Cardiac fibroblast (primary cell): ENCODE data around the gene PTPRE.
A peak's percentile ranks its signal among the peaks of the same experiment; 100 is the strongest.

Experiments
- DNase-seq, 2 donors: peaks; one replicate each; pipeline versions ENCODE4 v3.0.0 to v3.0.0-alpha.2; 2010; ENCODE audit warnings: low read depth in 2 of 2
- H3K4me3 ChIP-seq, 2 donors: replicated peaks in 1 of 2; 1 replicate in 1 of 2; 2 replicates in 1 of 2; pipeline ENCODE4 v1.5.1; 2011; ENCODE audit warnings: low read depth in 2 of 2, low read length in 2 of 2, mild to moderate bottlenecking in 2 of 2, moderate library complexity in 1 of 2
- TF ChIP-seq, protein P1 (sequence below): IDR thresholded peaks from one replicate; pipeline ENCODE4 v1.5.1; 2011; ENCODE audit warnings: low read depth, mild to moderate bottlenecking, low read length, inconsistent platforms

Gene PTPRE

GRCh38 chr10:127912607-127913367 lies 5.9 kb downstream of the PTPRE start:
- no peak overlapping the region for H3K4me3 ChIP-seq
- no peak for DNase-seq
- TF ChIP-seq, protein P1, sequence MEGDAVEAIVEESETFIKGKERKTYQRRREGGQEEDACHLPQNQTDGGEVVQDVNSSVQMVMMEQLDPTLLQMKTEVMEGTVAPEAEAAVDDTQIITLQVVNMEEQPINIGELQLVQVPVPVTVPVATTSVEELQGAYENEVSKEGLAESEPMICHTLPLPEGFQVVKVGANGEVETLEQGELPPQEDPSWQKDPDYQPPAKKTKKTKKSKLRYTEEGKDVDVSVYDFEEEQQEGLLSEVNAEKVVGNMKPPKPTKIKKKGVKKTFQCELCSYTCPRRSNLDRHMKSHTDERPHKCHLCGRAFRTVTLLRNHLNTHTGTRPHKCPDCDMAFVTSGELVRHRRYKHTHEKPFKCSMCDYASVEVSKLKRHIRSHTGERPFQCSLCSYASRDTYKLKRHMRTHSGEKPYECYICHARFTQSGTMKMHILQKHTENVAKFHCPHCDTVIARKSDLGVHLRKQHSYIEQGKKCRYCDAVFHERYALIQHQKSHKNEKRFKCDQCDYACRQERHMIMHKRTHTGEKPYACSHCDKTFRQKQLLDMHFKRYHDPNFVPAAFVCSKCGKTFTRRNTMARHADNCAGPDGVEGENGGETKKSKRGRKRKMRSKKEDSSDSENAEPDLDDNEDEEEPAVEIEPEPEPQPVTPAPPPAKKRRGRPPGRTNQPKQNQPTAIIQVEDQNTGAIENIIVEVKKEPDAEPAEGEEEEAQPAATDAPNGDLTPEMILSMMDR: no peak

DNA sequence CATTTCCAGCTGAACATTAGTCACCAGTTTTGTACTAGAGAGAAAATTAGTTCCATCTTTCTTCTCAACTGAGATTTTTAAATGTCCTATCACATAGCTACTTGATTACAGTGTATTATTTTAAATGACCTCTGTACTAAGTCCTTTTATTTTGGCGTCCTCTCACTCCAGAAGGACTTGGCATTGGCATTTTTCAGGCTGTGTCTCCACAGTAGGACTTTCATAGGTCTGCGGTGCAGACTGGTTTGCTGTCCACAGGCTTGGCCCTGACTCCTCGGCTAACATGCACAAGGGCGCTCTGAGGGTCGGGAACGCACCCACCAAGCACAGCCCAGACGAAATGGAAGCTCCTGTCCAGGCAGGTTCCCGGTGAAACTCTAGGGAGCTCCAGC lies 6.5 kb downstream of the PTPRE start:
- TF ChIP-seq, protein P1: no peak
- H3K4me3 ChIP-seq: no peak overlapping the region
- DNase-seq: no peak

DNA sequence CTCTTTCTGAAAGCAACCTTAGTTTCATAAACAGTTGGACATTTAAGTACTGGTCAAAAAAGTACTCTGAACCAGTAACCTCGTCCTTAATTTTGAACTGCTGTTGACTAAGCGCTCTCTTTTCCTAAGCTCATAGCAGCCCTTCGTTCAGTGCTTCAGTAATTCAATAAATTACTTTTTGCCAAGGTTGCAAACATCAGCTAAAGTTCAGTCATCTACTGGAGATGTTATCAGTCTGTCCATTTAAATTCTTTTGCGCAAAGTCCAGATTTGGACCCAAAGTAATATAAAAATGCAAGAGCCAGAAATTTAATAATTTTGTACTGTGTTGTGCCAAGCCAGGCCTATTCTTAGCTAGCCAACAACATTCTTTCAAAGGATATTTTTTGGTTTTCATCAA lies 8.4 kb downstream of the PTPRE start:
- H3K4me3 ChIP-seq: no peak overlapping the region
- TF ChIP-seq, protein P1: no peak
- DNase-seq: no peak

GRCh38 chr10:127916826-127917225 lies 9.9 kb downstream of the PTPRE start:
- TF ChIP-seq, protein P1: no peak
- DNase-seq: no peak
- no peak overlapping the region for H3K4me3 ChIP-seq

- DNase-seq: no peak
- H3K4me3 ChIP-seq: no peak overlapping the region
- TF ChIP-seq, protein P1: no peak
Measured at GRCh38 chr10:127918572-127918971, 11.7 kb downstream of the PTPRE start.

GRCh38 chr10:127919418-127920271 lies 12.7 kb downstream of the PTPRE start:
- TF ChIP-seq, protein P1: peak; percentile 27
- DNase-seq: peak; percentile 42 to 43
- no peak overlapping the region for H3K4me3 ChIP-seq
